MV-4-11 (cell line): Measurements from ENCODE around the gene TMEM87B.
"Not testable (repeated sequence)": the region's sequence is repeated elsewhere in the genome, so short reads cannot be mapped to it uniquely, and the experiment has no call there.

Experiments
- DNase-seq: peaks from one replicate; lab custom pipeline; 2025; lab: John Stamatoyannopoulos, UW

The TMEM87B gene

DNA sequence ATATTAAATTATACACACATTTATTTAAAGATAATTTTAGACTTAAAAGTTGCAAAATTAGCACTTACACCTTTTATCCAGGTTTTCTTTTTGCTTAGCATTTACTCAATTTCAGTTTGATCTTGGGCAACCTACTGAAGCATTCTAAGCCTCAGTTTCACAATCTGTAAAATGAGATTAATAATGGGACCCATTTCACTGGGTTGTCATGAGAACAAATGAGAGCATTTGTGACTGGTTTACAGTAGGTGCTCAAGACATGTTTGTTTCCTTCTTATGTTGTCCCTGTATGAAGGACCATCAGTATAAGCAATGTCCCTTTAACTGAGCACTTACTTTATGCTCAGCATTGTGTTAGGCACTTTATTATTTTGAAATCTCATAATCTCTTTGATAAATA lies 78.3 kb downstream of the TMEM87B start:
- DNase-seq, result no peak

GRCh38 chr2:112134120-112134519 lies 79.1 kb downstream of the TMEM87B start:
- DNase-seq, result no peak

DNA sequence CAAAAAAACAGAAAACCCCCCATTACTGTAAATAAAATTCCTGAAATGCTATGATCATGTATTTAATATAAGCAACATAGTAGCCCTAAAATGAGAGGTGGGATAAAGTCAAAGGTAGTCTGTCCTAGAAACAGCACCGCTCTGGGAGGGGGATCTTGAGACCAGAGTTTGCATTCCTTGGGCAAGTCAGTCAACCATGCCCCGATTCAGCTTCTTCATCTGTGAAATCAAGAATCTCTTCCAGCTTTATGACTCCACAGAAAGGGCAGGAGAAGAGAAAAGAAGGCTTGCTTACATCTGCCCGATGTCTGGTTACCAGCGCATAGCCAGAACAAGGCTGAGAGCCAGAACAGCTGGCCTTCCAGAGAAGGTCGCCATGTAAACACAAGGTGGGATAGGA lies 81.0 kb downstream of the TMEM87B start:
- DNase-seq, result no peak

DNA sequence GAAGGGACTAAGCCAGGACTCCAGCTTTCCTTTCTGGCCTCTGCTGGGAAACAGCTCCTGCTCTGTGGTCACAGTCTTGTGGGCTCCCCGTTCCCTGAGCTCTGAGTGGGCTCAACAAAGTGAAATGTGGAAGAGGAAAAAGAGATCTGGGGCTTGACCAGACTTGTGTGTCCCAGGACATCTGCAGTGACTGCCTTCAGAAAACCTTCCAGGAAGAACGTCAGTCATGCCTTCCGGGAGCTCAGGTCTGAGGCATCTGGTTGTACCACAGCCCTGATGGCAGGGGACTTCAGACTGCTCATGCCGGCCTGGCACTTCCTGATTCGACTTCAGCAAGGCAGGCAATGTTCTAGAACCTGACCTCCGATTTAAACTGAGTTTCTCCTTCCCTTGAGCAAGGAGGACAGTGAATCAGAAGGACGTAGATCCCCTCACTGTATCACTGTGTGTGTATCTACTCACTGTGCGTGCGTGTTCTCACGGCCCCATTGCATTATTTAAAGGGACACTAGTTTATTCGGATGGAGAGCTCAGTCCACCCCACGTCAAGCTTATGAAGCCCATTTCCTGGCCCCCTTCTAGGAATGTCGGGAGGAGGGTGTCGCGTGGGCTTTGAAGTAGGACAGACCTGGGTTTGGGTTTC lies 82.6 kb downstream of the TMEM87B start:
- DNase-seq, result no peak

DNA sequence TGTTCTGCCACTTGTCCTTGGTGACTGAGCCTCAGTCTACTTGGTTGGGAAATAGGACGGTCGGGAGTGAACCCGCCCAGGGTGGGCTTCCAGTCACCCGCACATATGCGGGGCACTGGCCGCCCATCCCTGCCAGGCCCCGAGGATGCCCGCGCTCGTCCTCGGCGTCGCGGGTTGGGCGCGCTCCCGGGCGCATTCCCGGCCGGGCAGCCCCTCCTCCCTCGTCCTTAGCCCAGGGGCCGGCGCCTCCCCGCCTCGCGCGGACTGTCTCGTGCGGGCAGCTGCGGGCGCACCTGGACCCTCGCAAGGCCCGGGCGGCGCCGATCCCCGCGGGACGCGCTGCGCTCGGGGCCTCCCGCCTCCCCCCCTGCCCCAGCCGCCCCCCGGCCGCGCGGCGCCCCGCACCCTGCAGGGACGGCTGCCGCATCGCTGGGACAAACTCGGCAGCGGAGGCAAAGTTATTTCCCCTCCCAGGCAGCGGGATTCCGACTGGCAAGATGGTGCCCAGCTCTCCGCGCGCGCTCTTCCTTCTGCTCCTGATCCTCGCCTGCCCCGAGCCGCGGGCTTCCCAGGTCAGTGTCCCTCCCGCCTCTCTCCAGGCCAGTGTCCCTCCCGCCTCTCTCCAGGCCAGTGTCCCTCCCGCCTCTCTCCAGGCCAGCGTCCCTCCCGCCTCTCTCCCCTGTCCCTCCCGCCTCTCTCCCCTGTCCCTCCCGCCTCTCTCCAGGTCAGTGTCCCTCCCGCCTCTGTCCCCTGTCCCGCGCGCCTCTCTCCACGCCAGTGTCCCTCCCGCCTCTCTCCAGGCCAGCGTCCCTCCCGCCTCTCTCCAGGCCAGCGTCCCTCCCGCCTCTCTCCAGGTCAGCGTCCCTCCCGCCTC lies 83.3 kb downstream of the TMEM87B start, which contains the start of gene FBLN7:
TSS of gene FBLN7 (plus strand) at position 227 of the 874 bp plus-strand sequence. CDS start at position 498, 271 bp downstream.
- no peak for DNase-seq

GRCh38 chr2:112139033-112139614 lies 84.1 kb downstream of the TMEM87B start:
- DNase-seq, result not testable (repeated sequence)

GRCh38 chr2:112139661-112140204 lies 84.7 kb downstream of the TMEM87B start:
- not testable (repeated sequence) for DNase-seq

DNA sequence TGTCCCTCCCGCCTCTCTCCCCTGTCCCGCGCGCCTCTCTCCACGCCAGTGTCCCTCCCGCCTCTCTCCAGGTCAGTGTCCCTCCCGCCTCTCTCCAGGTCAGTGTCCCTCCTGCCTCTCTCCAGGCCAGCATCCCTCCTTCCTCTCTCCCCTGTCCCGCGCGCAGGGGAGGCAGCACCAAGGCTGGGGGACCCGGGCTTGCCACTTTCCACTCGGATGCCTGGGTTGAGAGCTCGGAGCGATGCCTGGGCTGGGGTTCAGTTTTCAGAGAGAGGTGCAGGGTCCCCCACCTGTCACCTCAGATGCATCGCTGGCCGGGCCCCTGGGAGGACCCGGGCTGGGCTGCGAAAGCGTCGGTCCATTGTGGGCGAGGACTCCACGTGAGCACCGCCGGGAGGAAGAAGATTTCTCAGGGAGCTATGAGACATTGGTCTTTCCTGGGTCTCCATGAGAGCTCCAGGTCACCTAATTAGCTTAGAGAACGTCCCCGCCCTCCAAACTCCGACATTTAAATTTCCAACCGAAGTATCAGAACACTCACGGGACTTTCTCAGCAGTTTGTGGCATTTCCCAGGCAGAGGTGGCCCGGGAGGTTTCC lies 85.2 kb downstream of the TMEM87B start:
- no peak for DNase-seq

GRCh38 chr2:112140899-112141625 lies 86.0 kb downstream of the TMEM87B start:
- DNase-seq, result no peak

DNA sequence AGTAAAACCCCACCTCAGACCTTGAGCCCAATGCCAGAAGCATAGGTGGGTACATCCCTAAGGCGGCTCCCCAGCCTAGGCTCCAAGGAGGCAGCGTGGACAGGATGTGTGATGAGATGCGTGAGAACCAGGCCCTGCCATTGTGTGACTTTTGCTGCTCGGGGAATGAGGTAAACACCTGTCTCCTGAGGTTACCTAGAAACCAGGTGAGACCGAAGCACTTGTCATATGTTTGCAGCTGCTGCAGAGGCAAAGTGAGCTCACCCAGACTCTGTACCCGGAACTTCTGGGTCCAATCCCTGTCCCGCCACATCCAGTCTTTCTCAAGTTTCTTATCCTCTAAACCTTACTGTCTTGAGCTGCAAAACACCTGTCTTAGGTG lies 86.5 kb downstream of the TMEM87B start:
- DNase-seq, result no peak

DNA sequence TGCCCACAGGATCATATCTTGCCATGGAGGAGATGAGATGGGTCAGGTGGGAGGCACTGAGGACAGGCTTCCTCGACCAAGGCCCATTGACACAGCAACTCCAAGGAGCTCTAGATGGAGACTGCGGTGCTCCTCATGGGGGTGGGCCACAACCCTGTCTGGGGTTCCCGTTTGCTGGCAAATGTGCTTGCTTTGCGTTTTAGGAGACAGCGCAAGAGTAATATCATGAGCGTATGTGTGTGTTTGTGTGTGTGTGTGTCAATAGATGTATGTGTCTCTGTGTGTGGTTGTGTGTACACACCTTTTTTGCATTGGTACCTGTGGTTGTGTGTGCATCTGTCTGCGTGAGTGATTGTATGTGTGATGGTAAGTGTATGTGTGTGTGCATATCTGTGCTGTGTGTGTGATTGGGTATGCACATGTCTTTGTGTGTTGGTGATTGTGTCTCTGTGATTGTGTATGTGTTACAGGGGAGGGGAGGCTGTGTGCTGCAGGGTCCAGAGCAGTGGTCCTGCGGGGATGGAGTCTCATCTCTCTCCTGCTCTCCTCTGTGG lies 87.5 kb downstream of the TMEM87B start:
- DNase-seq, result no peak

DNA sequence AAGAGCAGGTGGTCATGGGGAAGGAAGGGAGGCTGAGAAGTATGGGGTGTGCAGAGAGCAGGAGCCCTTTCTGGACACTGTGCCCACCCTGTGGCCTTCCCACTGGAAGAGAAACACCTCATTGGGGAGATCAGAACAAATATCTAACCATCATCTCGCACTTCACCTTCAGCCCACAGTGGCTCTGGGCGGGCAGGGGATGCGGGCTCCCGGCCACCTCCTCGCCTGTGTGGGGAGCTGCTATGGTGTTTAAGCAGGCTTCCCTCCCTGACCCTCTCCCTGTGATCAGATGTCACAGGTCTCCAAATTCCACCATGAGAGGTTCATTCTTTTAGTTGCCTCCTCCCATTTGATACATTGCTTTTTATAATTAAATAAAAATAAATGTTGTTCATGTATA lies 88.1 kb downstream of the TMEM87B start:
- DNase-seq, result no peak

- no peak for DNase-seq
Measured at GRCh38 chr2:112144966-112145365, 89.9 kb downstream of the TMEM87B start.

DNA sequence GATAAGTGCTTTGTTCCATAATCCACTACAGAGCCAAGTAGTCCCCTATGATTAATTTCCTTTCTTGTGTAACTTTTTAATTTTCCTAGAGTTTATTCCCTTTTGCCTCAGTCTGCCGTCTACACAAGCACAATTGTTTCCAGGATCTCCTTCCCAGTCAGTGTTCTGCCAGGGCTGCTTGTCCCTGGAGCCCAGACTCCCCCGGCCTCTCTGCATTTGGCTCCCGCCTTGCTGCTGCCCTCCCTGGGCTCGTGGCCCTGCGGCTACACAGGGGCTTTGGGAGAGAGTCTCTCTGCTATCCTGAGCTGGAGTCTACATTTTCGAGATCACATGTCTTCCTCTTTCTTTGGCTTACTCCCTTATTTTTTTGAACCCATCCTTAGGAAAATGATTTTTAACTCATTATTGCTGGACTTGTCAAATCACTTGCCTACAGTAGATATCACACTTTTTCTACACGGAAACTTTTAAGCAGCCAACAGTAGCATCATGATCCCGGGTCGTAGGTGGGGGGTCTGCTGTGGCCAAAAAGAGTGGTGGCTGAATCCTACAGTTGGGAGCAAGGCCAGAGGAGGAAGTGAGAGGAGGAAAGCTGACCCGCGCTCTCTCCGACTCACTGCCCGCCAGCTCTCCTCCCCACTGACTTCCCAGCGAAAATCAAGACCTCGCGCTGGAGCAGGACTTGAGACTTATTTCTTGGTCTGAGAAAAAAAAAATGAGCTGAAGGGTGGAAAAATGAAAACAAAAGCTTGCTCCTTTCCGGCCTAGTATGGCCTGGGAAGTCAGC lies 92.5 kb downstream of the TMEM87B start:
- no peak for DNase-seq

- no peak for DNase-seq
Measured at GRCh38 chr2:112148477-112148876, 93.4 kb downstream of the TMEM87B start.

DNA sequence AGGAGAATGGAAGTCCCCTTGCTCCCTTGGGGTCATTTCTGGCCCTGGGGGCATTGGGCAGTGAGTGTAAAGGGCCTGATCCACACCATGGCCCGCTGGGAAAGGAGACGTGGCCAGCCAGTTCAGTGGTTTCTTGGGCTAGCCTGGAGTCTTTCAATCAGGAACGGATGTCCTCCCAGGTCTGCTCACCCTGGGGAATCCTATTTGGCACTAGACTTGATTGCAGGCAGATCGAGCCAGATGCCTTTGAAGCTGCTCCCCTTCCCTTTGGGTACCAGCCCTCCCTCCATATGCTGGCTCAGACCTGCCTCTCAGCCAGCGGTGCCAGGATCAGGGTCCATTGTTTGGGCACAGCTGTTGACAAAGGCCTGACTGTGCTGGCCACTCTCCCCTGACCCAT lies 94.1 kb downstream of the TMEM87B start:
- DNase-seq, result no peak

DNA sequence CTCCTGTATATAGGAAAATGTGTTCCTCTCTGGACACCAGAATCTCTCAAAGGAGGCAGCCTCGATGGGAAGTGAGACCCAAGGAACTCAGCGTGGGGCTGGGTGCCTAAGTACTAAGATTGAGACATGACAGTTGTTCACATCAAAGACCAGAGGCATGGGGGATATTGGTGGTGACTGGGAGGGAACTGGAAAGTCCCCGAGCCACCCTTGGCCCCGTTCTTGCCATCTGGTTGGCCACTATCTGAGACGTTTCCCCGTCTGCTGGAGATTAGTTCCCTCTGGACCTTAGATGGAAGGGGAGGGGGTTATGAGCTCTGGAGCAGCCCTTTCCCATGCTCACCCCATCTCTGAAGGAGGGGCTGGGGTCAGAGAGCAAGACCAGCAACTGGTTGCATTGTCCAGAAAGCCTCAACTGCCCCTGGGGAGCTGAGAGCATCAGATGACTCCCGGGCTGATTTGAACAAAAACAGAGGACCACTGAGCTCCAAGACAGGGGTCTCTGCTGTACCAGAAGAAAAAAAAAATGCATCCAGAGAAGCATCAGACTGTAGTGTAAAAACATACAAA lies 94.9 kb downstream of the TMEM87B start:
- no peak for DNase-seq

- no peak for DNase-seq
Measured at GRCh38 chr2:112150447-112150846, 95.4 kb downstream of the TMEM87B start.

GRCh38 chr2:112150851-112151250 lies 95.8 kb downstream of the TMEM87B start:
- no peak for DNase-seq

GRCh38 chr2:112151271-112151670 lies 96.2 kb downstream of the TMEM87B start:
- no peak for DNase-seq
